HG02884 (cell line): ENCODE measurements around the gene PPP6C.
"Not testable (repeated sequence)": the region's sequence is repeated elsewhere in the genome, so short reads cannot be mapped to it uniquely, and the experiment has no call there.

Experiments
- ATAC-seq: cut with Tn5 transposase; IDR thresholded peaks from one replicate; pipeline ENCODE4 v1.9.1; 2021; ENCODE audit warnings: mild to moderate bottlenecking, moderate library complexity; ENCODE audit not compliant: unreplicated experiment

The PPP6C gene

GRCh38 chr9:125189361-125190289, at the start of gene PPP6C:
Gene PPP6C (minus strand): TSS chr9:125189803. CDS start chr9:125189718, 85 bp downstream.
- ATAC-seq = peak; percentile 94

- no peak for ATAC-seq
Measured at GRCh38 chr9:125238915-125239446, 49.4 kb upstream of the PPP6C start.

GRCh38 chr9:125238127-125238914, 48.7 kb upstream of the PPP6C start:
- ATAC-seq = no peak

- not testable (repeated sequence) for ATAC-seq
Measured at GRCh38 chr9:125236520-125237159, 47.0 kb upstream of the PPP6C start.

DNA sequence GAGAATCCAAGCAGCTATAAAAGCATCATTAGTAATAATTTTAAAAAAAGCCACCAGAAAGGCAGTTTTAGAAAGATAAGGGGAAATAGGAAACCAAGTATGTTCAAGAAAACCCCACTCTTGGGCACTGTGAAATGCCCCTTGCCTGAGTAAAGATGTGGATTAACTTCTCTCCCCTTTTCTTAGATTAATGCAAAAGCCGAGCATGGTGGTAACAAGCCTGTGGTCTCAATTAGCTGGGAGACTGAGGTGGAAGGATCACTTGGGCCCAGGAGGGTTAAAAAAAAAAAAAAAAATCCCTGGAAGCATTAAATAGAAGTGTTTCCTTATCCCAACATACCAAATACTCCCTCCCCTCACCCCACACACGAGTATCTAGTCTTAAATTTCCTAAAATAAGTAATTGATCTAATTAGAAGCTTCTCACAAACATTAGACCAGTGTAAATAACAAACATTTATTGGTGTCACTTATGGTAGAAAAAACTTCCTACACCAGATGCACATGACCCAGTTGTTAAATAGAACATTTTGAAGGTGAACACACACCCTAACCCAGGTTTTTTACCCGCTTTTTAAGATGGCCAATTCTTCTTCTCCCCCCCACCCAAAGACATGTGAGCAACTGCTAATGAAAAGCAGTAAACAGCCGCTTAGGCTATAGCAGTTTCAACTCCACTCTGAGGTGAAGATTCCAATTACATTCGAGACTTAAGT, 46.4 kb upstream of the PPP6C start:
- ATAC-seq = no peak

DNA sequence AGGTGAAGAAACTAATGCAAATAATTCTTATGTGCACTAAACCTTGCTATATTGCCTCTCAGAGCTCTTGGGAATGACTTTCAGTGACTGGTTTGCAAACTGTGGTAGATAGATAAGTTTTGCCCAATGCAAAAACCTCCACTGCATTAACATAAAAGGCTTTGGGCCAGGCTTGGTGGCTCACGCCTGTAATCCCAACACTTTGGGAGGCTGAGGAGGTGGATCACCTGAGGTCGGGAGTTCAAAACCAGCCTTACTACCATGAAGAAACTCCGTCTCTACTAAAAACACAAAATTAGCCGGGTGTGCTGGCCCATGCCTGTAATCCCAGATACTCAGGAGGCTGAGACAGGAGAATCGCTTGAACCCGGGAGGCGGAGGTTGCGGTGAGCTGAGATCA, 44.5 kb upstream of the PPP6C start:
- ATAC-seq = not testable (repeated sequence)

- ATAC-seq = no peak
Measured at GRCh38 chr9:125233678-125234077, 44.1 kb upstream of the PPP6C start.

- ATAC-seq = no peak
Measured at GRCh38 chr9:125227761-125228160, 38.2 kb upstream of the PPP6C start.

GRCh38 chr9:125224858-125225257, 35.3 kb upstream of the PPP6C start:
- not testable (repeated sequence) for ATAC-seq

- no peak for ATAC-seq
Measured at GRCh38 chr9:125218621-125219020, 29.0 kb upstream of the PPP6C start.

DNA sequence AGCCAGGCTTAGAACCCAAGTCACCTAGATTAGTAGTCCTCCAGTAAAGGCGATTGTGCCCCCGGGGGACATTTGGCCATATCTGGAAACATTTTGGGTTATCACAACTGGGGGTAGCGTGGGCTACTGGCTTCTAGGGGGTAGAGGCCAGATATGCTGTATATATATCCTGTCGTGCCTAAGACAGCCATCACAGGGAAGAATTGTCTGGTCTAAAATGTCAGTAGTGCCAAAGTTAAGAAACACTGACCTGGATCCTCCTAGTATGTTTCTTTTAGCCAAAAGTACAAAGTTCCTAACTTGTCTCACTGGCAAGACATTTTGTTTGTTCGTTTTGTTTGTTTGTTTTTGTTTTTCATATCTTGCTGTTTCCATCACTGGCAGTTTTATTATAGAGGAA, 24.6 kb upstream of the PPP6C start:
- ATAC-seq = no peak

DNA sequence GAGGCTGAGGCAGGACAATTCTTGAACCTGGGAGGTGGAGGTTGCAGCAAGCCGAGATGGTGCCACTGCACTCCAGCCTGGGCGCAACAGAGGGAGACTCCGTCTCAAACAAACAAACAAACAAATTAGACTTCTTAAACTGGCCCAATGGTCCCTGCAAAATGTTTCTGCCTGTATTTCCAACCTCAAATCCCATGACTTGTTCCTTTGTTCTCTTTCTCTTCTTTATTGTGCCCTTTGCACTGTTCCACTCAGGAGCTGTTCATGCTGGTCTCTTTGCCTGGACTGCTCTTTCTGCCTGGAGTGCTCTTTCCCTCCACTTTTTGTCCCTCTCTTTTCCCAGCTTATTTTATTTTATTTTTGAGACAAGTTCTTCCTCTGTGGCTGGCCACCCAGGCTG, 14.9 kb upstream of the PPP6C start:
- no peak for ATAC-seq

DNA sequence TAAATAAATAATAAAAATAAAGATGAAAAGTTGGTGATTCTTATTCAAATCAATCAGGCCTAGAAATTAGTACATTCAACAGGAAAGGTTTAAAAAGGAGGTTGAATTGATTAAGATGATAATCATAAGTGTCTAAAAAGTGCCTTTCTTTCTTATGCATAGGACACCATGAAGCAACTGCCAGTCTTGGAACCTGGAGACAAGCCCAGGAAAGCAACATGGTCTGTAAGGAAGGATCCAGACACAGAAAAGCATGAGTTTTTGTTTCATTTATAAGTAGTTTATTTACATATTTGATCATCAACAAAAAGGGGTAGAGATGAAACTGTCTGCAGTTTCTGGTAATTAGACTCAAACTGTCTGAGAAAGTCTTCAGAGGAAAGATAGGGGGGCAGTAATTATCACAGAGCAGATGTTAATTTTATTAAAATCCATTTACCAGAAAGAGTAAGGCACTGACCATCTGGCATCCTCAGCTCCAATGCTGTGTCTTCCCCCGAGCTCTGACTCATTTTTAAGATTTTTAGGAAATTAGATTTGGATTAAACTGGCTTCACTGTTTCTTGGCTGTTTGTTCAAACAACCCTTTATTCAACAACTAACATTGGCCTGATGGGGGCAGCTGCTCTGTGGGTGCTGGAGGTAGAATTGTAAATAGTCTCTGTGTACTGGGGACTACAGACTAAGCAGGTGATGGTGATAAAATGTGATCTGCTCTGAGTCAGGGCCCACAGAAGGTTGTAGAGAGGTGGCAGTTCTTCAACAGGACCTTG, 13.4 kb upstream of the PPP6C start:
- ATAC-seq = no peak

- peak; percentile 96 for ATAC-seq
Measured at GRCh38 chr9:125200216-125201047, 10.8 kb upstream of the PPP6C start, which contains the start of gene RABEPK. Gene RABEPK (plus strand): TSS chr9:125200542. CDS start chr9:125203014, 2,472 bp downstream.

- not testable (repeated sequence) for ATAC-seq
Measured at GRCh38 chr9:125195591-125195990, 6.0 kb upstream of the PPP6C start.

GRCh38 chr9:125194466-125194865, 4.9 kb upstream of the PPP6C start:
- not testable (repeated sequence) for ATAC-seq

DNA sequence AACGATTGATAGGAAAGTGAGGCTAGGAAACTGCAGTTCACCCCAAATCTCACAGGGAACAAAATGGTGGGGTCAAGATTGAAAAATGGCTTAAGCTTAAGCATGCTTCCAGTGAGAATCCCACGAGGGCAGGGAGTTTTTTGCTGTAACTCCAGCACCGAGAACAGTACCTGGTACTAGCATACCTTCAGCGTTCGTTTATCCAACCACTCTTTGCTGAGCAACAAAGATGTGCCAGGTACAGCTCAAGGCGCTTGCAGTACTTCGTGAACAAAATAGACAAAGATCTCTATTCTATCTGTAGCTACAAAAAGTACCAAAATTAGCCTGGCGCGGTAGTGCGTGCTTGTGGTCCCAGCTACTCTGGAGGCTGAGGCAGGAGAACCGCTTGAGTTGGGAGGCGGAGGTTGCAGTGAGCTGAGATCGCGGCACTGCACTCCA, 778 bp upstream of the PPP6C start:
- no peak for ATAC-seq

DNA sequence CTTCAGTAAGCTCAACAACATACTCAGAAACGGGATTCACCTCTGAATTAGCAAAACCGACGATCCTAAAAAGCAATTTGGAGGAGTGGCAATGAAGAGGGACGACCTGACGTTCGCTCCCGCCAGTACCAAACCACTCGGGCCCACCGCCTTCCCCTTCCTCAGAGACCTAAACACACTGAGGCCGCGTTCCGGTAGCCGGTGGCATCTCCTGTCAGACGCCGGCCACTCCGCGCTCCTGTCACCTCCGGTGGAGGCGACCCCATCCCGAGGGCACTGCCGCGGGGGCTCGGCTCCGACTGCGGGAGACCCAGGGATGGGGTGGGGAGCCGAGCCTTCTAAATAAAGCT, 617 bp downstream of the PPP6C start:
- ATAC-seq = peak; percentile 10

- no peak for ATAC-seq
Measured at GRCh38 chr9:125183561-125183960, 6.0 kb downstream of the PPP6C start.
